Measurements from ENCODE around the gene FAM168B.
A peak's percentile ranks its signal among the peaks of the same experiment; 100 is the strongest.
"Not testable (repeated sequence)": the region's sequence is repeated elsewhere in the genome, so short reads cannot be mapped to it uniquely, and the experiment has no call there.

FAM168B gene

DNA sequence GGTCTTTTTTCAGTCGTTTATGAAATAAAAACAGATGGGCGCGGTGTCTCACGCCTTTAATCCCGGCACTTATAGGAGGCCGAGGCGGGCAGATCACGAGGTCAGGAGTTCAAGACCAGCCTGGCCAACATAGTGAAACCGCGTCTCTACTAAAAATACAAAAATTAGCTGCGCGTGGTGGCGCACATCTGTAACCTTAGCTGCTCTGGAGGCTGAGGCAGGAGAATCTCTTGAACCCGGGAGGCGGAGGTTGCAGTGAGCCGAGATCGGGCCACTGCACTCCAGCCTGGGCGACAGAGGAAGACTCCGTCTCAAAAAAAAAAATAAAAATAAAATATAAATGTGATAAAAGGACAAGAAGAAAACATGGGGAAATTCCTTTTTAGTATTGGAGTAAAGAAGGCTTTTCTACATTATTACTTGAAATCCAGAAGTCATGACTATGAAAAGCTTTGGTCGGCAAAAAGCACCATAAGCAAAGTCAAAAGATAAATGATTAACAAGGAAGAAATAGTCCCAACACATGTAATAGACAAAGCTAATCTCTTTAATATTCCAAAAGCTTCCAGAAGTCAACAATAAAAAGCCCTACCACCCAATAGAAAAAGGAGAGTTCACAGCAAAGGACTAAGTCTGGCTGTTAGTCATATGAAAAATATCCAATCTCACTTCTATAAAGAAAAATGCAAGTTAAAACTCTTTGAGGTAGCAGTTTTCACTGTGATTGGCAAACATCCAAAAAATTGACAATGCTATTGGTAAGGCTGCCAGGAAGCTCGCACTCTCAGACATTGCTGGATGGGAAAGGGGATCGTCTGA lies 1.4 kb upstream of the FAM168B start:
- no peak for DNase-seq (ENCODE audit: low spot score)

- no peak for DNase-seq (ENCODE audit: low spot score)
These were observed 619 bp upstream of the FAM168B start for GRCh38 chr2:131093696-131094462.

GRCh38 chr2:131092458-131093005 lies 728 bp downstream of the FAM168B start:
- peak; percentile 15 for DNase-seq (ENCODE audit: low spot score)

- no peak for DNase-seq (ENCODE audit: low spot score)
These were observed 7.6 kb downstream of the FAM168B start for GRCh38 chr2:131085646-131086045.

GRCh38 chr2:131081190-131081589 lies 12.1 kb downstream of the FAM168B start:
- DNase-seq (ENCODE audit: low spot score), result no peak

- DNase-seq (ENCODE audit: low spot score), result not testable (repeated sequence)
These were observed 13.3 kb downstream of the FAM168B start for GRCh38 chr2:131079931-131080330.

- no peak for DNase-seq (ENCODE audit: low spot score)
These were observed 15.3 kb downstream of the FAM168B start for GRCh38 chr2:131077966-131078365.

DNA sequence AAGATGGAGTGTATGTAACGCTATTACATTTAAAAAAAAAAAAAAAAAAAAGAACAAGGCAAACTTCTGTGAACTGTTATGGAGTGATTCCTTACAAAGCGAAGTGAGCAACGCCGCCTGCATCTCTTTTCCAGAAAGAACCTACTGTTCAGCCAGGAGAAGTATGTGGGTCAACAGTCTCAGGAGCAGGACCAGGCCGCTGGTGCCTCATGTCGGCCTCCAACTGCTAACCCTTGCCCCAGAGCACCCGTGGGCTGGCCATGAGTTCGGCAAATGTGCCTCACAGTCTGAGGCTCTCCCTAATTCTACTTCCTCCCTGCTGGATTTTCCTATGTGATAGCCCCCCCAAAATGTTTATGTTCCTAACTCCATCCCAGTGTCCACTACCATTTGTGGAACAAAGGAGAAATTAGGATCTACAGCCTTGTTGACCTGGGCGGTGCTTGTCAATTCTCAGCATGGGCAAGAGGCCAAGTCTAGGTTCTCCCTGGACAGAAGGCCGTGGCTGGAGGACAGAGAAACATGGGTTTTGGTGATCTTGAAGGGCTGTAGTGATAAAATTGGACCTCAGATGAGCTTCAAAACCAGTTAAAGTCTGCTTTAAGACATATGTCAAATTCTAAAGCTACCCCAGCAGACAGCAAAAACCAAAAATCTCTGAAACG lies 15.9 kb downstream of the FAM168B start:
- DNase-seq (ENCODE audit: low spot score), result no peak

- no peak for DNase-seq (ENCODE audit: low spot score)
These were observed 16.6 kb downstream of the FAM168B start for GRCh38 chr2:131076707-131077106.

GRCh38 chr2:131075578-131075977 lies 17.7 kb downstream of the FAM168B start:
- DNase-seq (ENCODE audit: low spot score), result not testable (repeated sequence)

- DNase-seq (ENCODE audit: low spot score), result not testable (repeated sequence)
These were observed 25.1 kb downstream of the FAM168B start for GRCh38 chr2:131068172-131068571.

GRCh38 chr2:131067465-131068125 lies 25.7 kb downstream of the FAM168B start:
- no peak for DNase-seq (ENCODE audit: low spot score)

DNA sequence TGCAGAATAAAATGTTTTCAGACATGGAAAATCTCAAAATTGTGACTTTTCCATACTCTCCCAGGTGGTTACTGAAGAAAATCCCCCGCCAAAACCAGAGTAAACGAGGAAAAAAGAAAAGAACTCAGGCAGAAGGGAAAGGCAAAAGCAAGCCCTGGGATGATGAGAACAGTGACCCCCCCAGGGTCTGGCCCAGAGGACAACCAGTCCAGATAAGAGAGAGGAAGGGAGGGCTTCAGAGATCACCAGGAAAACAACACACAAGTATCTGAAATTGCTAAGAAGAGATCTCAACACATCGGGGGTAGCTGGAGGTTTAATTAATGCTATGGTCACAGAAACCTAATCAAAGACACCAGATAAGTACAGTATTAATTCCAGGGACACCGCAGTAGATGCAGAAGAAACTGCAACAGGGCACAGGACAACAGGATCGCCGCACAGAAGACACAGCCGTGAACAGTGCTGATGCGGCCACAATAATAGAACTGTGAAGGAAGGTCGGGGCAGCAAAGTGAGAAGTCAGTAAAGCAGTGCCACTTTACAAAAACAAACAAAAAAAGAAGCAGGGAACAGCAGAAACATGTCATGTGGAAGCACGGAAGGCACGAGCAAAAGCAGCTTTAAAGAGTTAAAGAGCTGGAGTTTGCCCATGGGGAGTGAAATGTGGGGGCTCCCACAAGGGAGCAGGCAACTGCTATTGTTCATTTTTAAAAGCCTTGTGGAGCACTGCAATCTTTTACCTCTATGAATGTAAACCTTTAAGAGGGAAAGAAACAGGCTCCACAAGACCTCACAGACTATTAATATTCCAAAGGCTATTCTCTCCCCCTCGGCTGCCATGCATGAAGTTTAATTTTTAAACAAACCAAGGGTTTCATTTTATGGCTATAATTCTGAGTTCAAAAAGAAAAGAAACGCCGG lies 28.4 kb downstream of the FAM168B start:
- DNase-seq (ENCODE audit: low spot score), result no peak

DNA sequence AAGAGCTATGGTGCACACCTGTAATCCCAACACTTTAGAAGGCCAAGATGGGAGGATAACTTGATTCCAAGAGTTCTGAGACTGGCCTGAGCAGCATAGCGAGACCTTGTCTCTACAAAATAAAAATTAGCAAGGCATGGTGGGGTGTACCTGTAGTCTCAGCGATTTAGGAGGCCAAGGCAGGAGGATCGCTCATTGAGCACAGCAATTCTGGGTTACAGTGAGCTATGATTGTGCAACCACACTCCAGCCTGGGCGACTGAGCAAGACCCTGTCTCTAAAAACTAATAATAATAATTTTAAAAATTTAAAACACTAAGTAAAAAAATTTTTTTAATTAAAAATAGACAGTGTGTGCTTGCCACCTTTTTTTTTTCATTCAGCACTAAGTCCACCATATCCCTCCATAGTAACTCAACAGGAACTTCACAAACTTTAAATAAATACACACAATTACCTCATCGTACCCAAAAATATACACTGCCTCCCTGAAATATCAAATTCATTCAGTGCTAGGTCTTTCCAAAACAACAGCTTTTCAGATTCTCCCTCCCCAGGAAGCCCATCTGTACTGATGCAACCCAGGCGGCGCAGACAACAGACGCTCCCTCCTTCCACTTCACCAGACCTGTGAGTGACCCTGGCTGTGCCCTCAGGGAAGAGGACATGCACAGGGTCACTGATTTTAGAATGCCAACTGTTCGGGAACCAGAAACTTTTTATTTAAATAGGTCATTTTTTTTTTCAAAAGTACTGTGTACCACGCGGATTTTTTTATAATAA lies 29.6 kb downstream of the FAM168B start:
- DNase-seq (ENCODE audit: low spot score), result no peak

DNA sequence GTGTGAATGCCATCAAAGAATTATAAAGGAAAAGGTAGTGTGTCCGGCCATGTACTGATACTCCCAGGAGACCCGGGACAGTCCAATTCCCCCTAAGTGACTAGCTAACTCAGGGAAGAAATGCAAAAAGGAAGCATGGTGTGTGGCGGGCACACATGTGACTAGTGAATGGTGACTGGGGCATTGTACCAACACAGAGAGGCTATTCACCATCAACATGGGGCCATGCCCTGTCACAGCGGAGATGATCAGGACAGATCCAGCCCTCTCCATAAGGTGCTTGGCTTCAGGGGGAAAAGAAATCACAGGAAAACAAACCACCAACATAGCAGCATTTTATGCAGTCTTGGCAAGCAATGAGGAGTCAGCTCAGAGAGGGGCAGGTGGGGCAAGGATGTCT lies 34.3 kb downstream of the FAM168B start:
- DNase-seq (ENCODE audit: low spot score), result no peak

GRCh38 chr2:131058214-131058843 lies 34.9 kb downstream of the FAM168B start:
- DNase-seq (ENCODE audit: low spot score), result no peak

GRCh38 chr2:131056932-131057287 lies 36.4 kb downstream of the FAM168B start:
- DNase-seq (ENCODE audit: low spot score), result no peak

GRCh38 chr2:131056204-131056931 lies 36.9 kb downstream of the FAM168B start:
- DNase-seq (ENCODE audit: low spot score), result no peak
